Fibroblast of skin of left biceps (primary cell): ENCODE data around the gene GPR4.

Experiments
- DNase-seq, 2 experiments: peaks; one replicate each; pipeline ENCODE4 v3.0.0-alpha.2; 2013; ENCODE audit warnings: low read depth in 2 of 2

Gene GPR4

GRCh38 chr19:45589768-45590167 is 12.2 kb downstream of the GPR4 start:
- no peak for DNase-seq

GRCh38 chr19:45587873-45588272 is 14.1 kb downstream of the GPR4 start:
- no peak for DNase-seq

- DNase-seq = no peak
Measured at GRCh38 chr19:45585158-45585577, 16.8 kb downstream of the GPR4 start.

- DNase-seq = peak; percentile 99 to 100
Measured at GRCh38 chr19:45584332-45585157, 17.5 kb downstream of the GPR4 start, which contains the start of gene OPA3. TSS of gene OPA3 (minus strand) at chr19:45584802. CDS start at chr19:45584764, 38 bp downstream.

- DNase-seq = no peak
Measured at GRCh38 chr19:45581576-45581975, 20.4 kb downstream of the GPR4 start.

GRCh38 chr19:45578861-45579260 is 23.2 kb downstream of the GPR4 start:
- DNase-seq = no peak

- peak; percentile 45 to 47 for DNase-seq
Measured at GRCh38 chr19:45577111-45577905, 24.7 kb downstream of the GPR4 start.

GRCh38 chr19:45576682-45577081 is 25.3 kb downstream of the GPR4 start:
- no peak for DNase-seq

- DNase-seq = no peak
Measured at GRCh38 chr19:45575216-45575615, 26.8 kb downstream of the GPR4 start.

GRCh38 chr19:45574526-45574925 is 27.5 kb downstream of the GPR4 start:
- DNase-seq = no peak

- DNase-seq = no peak
Measured at GRCh38 chr19:45571457-45572220, 30.4 kb downstream of the GPR4 start.

GRCh38 chr19:45569619-45570421 is 32.2 kb downstream of the GPR4 start:
- DNase-seq = no peak

GRCh38 chr19:45568732-45569131 is 33.3 kb downstream of the GPR4 start:
- DNase-seq = peak in 1 of 2 experiments; percentile 18

- DNase-seq = no peak
Measured at GRCh38 chr19:45567609-45568008, 34.4 kb downstream of the GPR4 start.

- no peak for DNase-seq
Measured at GRCh38 chr19:45564131-45564780, 37.8 kb downstream of the GPR4 start.

- DNase-seq = no peak
Measured at GRCh38 chr19:45560686-45561085, 41.3 kb downstream of the GPR4 start.

- DNase-seq = no peak
Measured at GRCh38 chr19:45560038-45560437, 42.0 kb downstream of the GPR4 start.

- DNase-seq = no peak
Measured at GRCh38 chr19:45558399-45558878, 43.6 kb downstream of the GPR4 start.

- DNase-seq = no peak
Measured at GRCh38 chr19:45556835-45557234, 45.2 kb downstream of the GPR4 start.

- DNase-seq = no peak
Measured at GRCh38 chr19:45554481-45554880, 47.5 kb downstream of the GPR4 start.

GRCh38 chr19:45553464-45553863 is 48.5 kb downstream of the GPR4 start:
- no peak for DNase-seq
